GM18873 (cell line): ENCODE results near the gene TPT1.

ENCODE experiments used
- ATAC-seq: cut with Tn5 transposase; IDR thresholded peaks from one replicate; pipeline ENCODE4 v1.9.1; 2021; ENCODE audit warnings: mild to moderate bottlenecking, moderate library complexity, moderate number of reproducible peaks; ENCODE audit not compliant: unreplicated experiment, low FRiP score

Gene TPT1

GRCh38 chr13:45336025-45336800, 4.8 kb downstream of the TPT1 start:
- no peak for ATAC-seq

DNA sequence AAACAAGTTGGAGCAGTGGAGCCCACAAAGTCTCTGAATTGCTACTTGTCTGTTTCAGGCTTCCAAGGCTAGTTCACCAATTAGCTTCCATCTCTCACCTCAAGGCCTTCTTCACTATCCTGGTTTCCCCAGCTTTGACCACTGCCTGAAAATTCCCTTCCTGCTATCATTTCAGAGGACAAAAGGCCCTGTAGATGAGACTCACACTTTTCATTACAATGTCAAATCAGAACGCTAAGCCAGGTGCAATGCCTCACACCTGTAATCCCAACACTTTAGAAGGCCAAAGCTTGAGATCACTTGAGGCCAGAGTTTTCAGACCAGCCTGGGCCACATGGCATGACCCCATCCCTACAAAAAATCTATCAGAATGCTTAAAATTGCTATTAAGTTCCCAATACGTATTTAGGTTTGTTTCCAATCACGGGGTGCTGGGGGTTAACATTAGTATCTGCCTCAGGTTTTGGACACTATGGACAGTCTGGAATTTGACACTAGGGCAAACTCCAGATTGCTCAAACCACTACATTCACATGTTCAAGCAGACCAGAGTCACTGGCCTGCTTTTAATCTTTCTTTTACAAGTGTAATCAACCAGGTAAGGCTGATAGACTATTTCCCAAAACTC, 5.5 kb downstream of the TPT1 start:
- ATAC-seq, result no peak

DNA sequence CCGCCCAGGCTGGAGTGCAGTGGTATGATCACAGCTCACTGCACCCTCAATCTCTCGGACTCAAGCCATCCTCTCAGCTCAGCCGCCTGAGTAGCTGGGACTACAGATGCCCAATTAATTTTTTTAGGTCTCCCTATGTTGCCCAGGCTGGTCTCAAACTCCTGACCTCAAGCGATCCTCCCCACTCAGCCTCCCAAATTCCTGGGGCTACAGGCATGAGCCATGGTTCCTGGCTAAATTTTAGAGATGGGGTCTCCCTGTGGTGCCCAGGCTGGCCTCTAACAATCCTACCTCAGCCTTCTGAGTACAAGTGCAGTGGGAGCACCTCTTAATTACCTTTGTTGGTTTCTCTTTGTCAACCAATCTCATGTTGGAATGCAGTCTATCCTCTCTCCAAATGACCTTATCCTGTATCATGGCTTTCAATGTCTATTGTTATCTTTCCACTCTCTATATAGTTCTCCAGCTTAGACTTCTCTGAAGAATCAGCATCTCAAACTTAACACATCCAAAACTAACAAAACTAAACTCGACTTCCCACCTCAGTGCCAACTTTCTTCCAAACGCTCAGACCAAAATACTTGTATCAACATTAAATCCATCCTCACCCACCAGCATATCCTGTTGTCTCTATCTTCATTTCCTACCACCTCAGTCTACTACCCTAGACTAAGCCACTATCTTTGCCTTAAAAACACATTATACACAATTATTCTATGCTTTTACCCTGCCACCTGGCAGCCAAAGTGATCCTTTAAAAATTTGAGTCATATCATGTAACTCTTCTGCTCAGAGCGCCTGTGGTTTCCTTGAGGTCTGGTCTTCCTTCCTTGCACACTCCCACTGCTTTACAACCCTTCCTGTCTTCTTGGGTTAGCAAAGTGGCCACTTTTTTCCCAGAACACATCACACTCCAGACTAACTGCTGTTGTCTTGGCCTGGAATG, 6.7 kb downstream of the TPT1 start:
- no peak for ATAC-seq

GRCh38 chr13:45333251-45333976, 7.6 kb downstream of the TPT1 start:
- no peak for ATAC-seq

GRCh38 chr13:45332831-45333219, 8.2 kb downstream of the TPT1 start:
- ATAC-seq, result no peak

DNA sequence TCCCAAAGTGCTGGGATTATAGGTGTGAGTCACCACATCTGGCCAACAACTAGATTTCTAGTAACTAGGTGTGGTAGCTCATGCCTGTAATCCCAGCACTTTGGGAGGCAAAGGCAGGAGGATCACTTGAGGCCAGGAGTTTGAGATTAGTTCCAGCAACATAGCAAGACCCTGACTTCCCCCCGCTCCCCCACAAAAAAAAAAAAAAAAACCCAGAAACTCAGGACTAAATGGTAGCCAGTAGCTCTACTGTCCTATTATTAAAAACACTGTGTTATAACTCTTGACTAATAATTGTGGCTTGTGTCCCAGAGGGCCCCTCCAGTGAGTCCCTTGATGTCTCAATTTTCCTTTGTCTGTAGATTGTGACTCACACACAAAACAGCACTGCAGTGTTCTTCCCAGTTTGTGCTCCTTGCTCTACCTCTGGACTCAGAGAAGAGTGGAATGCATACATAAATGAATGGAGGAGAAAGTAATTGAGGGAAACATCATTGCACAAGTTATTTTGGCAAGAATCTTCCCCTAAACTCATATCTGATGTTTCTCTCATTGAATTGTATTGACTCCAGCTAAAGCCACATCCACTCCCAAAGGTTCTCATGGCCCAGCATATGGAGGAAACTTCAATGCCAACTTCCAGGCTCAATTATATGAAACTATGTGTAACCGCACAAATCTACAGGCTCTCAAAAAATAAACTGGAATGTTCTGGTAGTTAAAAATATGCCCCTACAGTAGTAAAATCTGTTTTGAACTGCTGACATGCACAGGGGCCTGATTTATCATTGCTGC, 8.8 kb downstream of the TPT1 start:
- ATAC-seq, result no peak

DNA sequence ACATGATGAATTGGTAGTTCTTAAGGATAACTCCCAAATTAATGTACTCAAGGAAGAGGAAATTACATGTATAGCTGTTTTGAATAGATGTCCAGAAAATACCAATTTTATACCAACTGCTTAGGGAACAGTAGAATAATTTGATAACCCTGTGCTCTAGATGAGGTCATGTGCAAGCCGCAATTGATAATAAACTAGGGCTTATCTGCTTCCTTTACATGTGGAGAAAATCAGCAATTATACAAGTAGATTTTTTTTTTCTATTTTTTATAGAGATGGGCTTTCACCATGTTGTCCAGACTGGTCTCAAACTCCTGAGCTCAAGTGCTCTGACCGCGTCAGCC, 9.3 kb downstream of the TPT1 start:
- no peak for ATAC-seq

DNA sequence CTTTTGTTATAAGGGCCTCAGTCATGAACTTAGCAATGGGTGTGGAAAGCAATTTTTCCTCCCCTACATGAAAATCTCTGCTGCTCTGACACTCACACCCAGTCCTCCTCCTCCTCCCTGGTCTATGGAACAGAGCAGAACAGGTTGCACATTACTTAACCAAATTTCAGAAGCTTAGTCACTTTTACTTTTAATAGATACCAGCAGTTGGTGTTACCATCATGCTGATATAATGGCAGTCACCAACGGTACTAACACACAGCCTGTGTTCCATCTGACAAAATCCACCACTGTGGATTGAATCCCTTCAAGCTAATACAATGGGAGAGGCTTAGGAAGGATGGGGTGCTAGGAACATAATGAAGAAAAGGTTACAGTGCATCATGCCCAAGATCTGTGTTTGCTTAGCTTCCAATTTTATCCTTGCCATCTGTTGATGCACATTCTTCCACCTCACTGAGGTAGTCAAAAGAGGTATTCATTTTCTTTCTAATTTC, 9.8 kb downstream of the TPT1 start:
- ATAC-seq, result no peak

GRCh38 chr13:45328661-45329111, 12.3 kb downstream of the TPT1 start:
- ATAC-seq, result no peak

DNA sequence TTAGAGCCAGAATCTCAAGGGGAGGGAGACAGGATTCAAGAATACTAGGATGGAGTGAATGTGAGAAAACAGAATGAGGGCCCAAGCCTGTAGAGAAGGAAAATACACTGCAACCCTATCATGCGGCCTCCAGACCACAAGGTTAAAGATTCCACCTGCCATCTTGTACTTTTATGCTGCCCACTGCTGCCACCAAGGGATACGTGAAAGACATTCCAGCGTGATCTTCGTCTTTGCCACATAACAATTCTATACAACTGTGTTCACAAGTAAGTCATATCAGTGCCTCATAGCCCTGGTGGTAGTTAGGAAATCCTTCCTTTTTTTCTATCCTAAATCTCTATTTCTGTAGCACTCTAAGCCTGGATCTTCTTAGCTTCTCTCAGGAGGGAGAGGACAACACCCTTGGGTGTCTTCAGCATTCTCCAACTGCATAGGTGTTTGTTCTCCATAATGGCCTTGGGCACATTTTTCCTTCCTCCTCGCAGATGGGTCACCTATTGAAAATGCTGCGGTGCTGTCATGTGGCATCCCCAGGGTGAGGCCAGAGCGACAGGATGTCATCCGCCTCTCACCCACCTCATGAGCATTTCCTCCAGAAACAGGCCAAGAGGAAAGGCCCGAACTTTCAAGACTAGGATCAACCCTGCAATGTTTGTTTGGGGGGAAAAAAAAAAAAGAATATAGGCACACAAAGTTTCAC, 13.6 kb downstream of the TPT1 start:
- ATAC-seq, result no peak

- ATAC-seq, result no peak
Observed at GRCh38 chr13:45325806-45326205, 15.2 kb downstream of the TPT1 start.

DNA sequence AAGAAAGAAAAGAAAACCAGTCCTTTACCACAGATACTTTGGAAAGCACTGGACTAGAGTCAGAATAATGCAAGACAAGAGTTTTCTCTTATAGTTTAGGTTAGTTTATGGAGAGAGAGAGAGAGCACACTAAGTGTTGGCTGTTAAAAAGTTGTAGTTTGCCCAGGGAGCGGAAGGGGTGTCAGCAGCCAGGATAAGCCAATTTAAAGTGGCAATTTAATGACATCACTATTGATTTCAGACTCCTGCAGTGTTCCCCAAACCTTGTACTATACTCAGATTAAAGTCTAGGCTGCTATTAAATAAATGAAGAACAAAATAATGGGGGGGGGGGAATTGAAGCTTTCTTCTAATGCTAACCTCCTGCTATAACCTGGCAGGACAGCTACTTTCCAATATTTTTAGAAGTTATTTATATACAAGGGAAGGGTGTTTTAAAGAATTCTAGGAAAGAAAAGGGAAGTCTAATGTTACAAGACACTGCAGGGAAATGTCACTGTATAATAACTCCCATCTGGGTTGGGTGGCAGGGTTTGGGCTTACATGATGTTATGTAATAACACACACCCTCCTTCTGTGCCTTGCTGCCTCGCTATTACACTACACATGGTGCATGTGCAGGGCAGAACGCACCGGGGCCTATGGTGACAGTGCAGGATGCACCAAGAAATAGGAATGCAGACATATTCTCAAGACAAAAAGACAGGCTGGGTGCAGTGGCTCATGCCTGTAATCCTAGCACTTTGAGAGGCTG, 19.9 kb downstream of the TPT1 start:
- ATAC-seq, result no peak

- no peak for ATAC-seq
Observed at GRCh38 chr13:45316996-45317395, 24.0 kb downstream of the TPT1 start.

GRCh38 chr13:45316338-45316737, 24.6 kb downstream of the TPT1 start:
- no peak for ATAC-seq

GRCh38 chr13:45315520-45316167, 25.3 kb downstream of the TPT1 start:
- no peak for ATAC-seq

DNA sequence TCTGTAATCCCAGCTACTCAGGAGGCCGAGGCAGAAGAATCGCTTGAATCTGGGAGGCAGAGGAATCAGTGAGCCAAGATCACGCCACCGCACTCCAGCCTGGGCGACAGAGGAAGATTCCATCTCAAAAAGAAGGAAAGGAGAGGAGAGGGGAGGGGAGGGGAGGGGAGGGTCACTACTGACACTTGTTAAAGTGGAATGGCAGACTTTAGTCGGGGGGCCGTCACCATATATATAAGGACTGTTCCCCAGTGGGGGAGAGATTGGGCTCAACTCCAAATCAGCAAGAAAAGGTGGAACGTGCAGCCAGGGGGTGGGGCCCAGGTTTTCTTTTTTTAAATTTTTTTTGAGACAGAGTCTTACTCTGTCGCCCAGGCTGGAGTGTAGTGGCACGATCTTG, 26.2 kb downstream of the TPT1 start:
- no peak for ATAC-seq

DNA sequence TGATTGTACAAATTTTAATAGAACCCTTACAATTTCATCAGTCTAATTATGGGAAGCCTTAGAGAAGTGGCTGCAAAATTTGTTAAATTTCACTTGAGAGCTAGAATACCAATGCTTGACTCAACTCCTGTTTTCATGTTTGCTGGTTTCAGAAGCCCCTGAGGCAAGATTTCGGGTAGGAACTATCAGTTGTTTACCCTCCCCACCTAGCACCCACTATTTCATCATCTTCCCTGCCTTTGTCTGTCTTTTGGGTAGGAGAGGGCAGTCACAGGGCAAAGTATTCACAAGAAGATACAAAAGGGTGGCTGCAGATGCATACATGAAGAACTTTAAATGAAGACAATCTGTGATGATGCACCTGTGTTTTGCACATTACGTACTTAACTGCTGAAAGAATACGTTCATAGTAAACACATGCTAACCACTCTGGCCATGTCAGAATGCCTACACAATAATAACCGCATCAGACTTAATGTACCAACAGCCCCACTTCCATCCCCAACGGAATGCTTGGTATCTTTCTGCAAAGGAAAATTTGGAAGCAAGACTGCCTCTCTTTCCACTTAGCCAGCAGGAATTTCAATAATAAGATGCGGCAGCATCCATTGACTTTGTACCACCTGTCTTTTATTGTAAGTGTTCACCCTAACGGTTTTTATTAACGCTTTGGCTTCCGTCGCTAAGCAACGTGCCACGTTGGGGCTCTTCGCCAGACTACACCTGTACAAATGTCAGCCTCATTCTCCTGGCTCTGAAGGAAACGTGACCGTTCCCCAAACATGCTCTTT, 30.4 kb downstream of the TPT1 start:
- ATAC-seq, result no peak
